B cell (primary cell): ENCODE data around the gene RNF157. TPM values are rescaled to one million over a fixed set of nuclear protein-coding genes. Genes with fewer than 3 reads are reported as not detected.

ENCODE experiments used
- ATAC-seq: fragments of 200-7000 bp; cut with Tn5 transposase; one replicate; pipeline ENCODE4 v1.10.0; 2021; ENCODE audit warnings: low read depth, mild to moderate bottlenecking, moderate number of reproducible peaks, moderate library complexity
- CTCF ChIA-PET: fragments of 350-600 bp; sonication (Branson Sonifier 250); formaldehyde crosslinking; loops from one replicate; lab custom pipeline; 2021; ENCODE audit warnings: antibody characterized with exemption, inconsistent platforms; lab: Charles Lee
- POLR2A ChIA-PET: fragments of 350-600 bp; sonication (Branson Sonifier 250); formaldehyde crosslinking; loops from one replicate; lab custom pipeline; 2021; ENCODE audit warnings: antibody characterized with exemption; lab: Charles Lee
- DNase-seq: peaks from one replicate; pipeline ENCODE4 v3.0.0; 2013
- H2AFZ ChIP-seq: 2 replicates; pipeline ENCODE4 v1.6.1; 2012; ENCODE audit warnings: mild to moderate bottlenecking, low read depth, low read length; ENCODE audit not compliant: insufficient read depth, poor library complexity, severe bottlenecking
- H3K27ac ChIP-seq, 2 donors: 1 replicate in 1 of 2; 2 replicates in 1 of 2; pipeline ENCODE4 v1.5.1; 2012 to 2013; ENCODE audit warnings: low read length in 2 of 2, mild to moderate bottlenecking in 2 of 2, moderate library complexity in 1 of 2
- H3K27me3 ChIP-seq, 4 experiments: fragments of 200-600 bp in 1 of 4; sonication (generic) in 1 of 4; replicated peaks in 1 of 4; 1 replicate in 2 of 4; 2 replicates in 2 of 4; pipeline versions ENCODE4 v1.6.1 to v1.7.0; 2013 to 2016; ENCODE audit warnings: low read length in 3 of 4, mild to moderate bottlenecking in 2 of 4, mixed read lengths in 1 of 4, moderate library complexity in 1 of 4; ENCODE audit not compliant: insufficient read depth in 4 of 4, control insufficient read depth in 3 of 4; ENCODE audit errors: control extremely low read depth in 1 of 4
- H3K36me3 ChIP-seq, 2 experiments: replicated peaks in 1 of 2; 1 replicate in 1 of 2; 2 replicates in 1 of 2; pipeline versions ENCODE4 v1.6.1 to v1.7.1; 2013; ENCODE audit warnings: low read length in 1 of 2; ENCODE audit not compliant: insufficient read depth in 2 of 2, control insufficient read depth in 1 of 2; ENCODE audit errors: control extremely low read depth in 1 of 2, extremely low read depth in 1 of 2
- H3K4me1 ChIP-seq, 2 donors: fragments of 200-600 bp in 1 of 2; sonication (generic) in 1 of 2; 1 replicate in 1 of 2; 2 replicates in 1 of 2; pipeline versions ENCODE4 v1.5.1 to v1.6.1; 2013 to 2017; ENCODE audit warnings: low read length in 2 of 2; ENCODE audit not compliant: control insufficient read depth in 2 of 2, insufficient read depth in 2 of 2
- H3K4me2 ChIP-seq: replicated peaks from 2 replicates; pipeline ENCODE3; 2012; ENCODE audit warnings: mild to moderate bottlenecking, low read depth, low read length; ENCODE audit not compliant: poor library complexity, severe bottlenecking
- H3K4me3 ChIP-seq, 5 experiments: fragments of 200-600 bp in 1 of 5; sonication (generic) in 1 of 5; 1 replicate in 3 of 5; 2 replicates in 2 of 5; pipeline versions ENCODE4 v1.5.1 to v1.7.0; 2011 to 2016; ENCODE audit warnings: low read length in 4 of 5, mild to moderate bottlenecking in 4 of 5, low read depth in 2 of 5, control low read depth in 1 of 5, moderate library complexity in 1 of 5; ENCODE audit not compliant: insufficient read depth in 1 of 5; ENCODE audit errors: control extremely low read depth in 1 of 5, extremely low read depth in 1 of 5
- H3K79me2 ChIP-seq: fragments of 200-600 bp; sonication (generic); one replicate; pipeline ENCODE4 v1.6.0; 2016; ENCODE audit warnings: low read length; ENCODE audit not compliant: control insufficient read depth, insufficient read depth
- H3K9ac ChIP-seq: fragments of 200-600 bp; sonication (generic); 2 replicates; pipeline ENCODE4 v1.6.1; 2017; ENCODE audit warnings: mild to moderate bottlenecking, low read length, moderate library complexity
- H3K9me3 ChIP-seq, 3 donors: one replicate each; pipeline versions ENCODE4 v1.6.1 to v1.7.1; 2013; ENCODE audit warnings: low read length in 2 of 3; ENCODE audit not compliant: control insufficient read depth in 2 of 3, insufficient read depth in 1 of 3; ENCODE audit errors: control extremely low read depth in 1 of 3
- H4K20me1 ChIP-seq: 2 replicates; pipeline ENCODE4 v1.6.0; 2012; ENCODE audit warnings: mild to moderate bottlenecking, low read length; ENCODE audit not compliant: insufficient read depth, control insufficient read depth, poor library complexity, severe bottlenecking
- H3K27ac Mint-ChIP-seq: one replicate; pipeline ENCODE4 v1.8.0; 2021; ENCODE audit warnings: mixed read lengths
- H3K27me3 Mint-ChIP-seq: one replicate; pipeline ENCODE4 v1.8.0; 2021; ENCODE audit warnings: mixed read lengths
- H3K4me1 Mint-ChIP-seq: one replicate; pipeline ENCODE4 v1.8.0; 2021; ENCODE audit warnings: mixed read lengths
- H3K4me3 Mint-ChIP-seq: one replicate; pipeline ENCODE4 v1.8.0; 2021; ENCODE audit warnings: mixed read lengths
- H3K9me3 Mint-ChIP-seq: one replicate; pipeline ENCODE4 v1.8.0; 2022; ENCODE audit warnings: mixed read lengths; ENCODE audit not compliant: insufficient read depth
- EZH2 ChIP-seq: IDR thresholded peaks from 2 replicates; pipeline ENCODE4 v1.6.1; 2012; ENCODE audit warnings: borderline replicate concordance, low read depth, mild to moderate bottlenecking, moderate library complexity, low read length; ENCODE audit not compliant: insufficient read depth, poor library complexity, severe bottlenecking
- WGBS: methylation state at CpG from one replicate; pipeline ENCODE4 v1.1.5; 2013; ENCODE audit warnings: missing lambda C conversion rate; ENCODE audit not compliant: insufficient coverage; 5-methylcytosine and 5-hydroxymethylcytosine counted together
- intact Hi-C: fragments of 100-400 bp; cut with micrococcal nuclease; formaldehyde crosslinking; loops from one replicate; pipeline ENCODE4 v1.10.0; 2022
- polyA plus RNA-seq: library from polyadenylated mRNA; depleted of rRNA; stranded (reverse); fragments of >200 nt; gene quantifications from 2 replicates; pipeline ENCODE4 v1.2.3, GENCODE V29; 2012
- total RNA-seq, 2 donors: library from RNA; stranded (reverse); fragments of 120-200 nt in 1 of 2; gene quantifications; 1 replicate in 1 of 2; 2 replicates in 1 of 2; pipeline versions ENCODE4 v1.2.3 to v1.2.4, GENCODE V29; 2013 to 2022
- TF ChIP-seq, protein P1 (sequence below): fragments of 200-600 bp; IDR thresholded peaks from one replicate; pipeline ENCODE4 v1.8.0; 2022; ENCODE audit warnings: antibody characterized with exemption, mild to moderate bottlenecking

The RNF157 gene
- total and polyA plus RNA-seq, 2 donors (not counting 1 experiment from before 2014, with no cell fraction given) = 0.54 to 1.2 TPM

DNA sequence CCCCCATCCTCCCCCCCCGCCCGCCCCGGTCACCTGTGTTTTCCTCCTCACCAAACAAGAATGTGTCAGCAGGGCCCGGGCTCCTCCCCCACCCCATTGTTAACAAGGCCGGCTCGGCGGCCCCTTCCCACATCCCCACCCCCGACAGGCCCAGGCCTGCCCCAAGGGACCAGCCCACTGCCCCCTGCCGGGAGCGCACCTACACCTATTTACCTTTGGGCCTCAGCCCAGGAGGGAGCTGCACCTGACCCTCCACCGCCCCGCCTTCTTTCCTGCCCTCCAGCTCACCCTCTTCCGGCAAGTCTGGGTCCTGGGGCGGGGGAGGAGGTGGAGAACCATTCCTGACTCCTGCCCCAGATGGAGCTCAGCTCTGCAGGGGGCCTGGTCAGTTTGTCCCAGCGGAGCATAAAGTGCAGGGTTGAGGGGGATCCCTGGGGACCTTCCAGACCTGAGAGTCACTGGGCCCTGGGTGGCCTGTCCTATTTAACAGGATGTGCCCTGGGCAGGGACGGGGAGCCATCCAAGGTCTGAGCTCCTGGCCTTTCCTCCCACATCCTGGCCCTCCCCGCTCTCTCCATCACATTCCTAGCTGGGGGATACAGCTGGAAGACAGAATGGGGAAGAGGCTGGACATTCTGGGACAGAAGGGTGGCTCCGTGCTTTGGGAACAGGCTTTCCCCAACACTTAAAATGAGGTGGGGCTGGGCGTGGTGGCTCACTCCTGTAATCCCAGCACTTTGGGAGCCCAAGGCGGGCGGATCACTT, 107.5 kb downstream of the RNF157 start:
- H3K9me3 Mint-ChIP-seq = no peaks in the 10 kb centered on the region
- no peaks in the 10 kb centered on the region for H3K36me3 ChIP-seq
- no peaks in the 10 kb centered on the region for H3K4me1 ChIP-seq
- no peak overlapping the region for H3K4me3 ChIP-seq
- H3K4me1 Mint-ChIP-seq = peaks cover 2% of the 10 kb centered on the region
- no peak for DNase-seq
- H3K27ac ChIP-seq = no peak overlapping the region
- 87% methylated on average over 16 of the region's 21 CpGs for WGBS
- POLR2A ChIA-PET = no interaction called here
- H4K20me1 ChIP-seq = no peaks in the 10 kb centered on the region
- no peak overlapping the region for H3K9ac ChIP-seq
- no peaks in the 10 kb centered on the region for H3K9me3 ChIP-seq
- no peak overlapping the region for H2AFZ ChIP-seq
- TF ChIP-seq, protein P1, sequence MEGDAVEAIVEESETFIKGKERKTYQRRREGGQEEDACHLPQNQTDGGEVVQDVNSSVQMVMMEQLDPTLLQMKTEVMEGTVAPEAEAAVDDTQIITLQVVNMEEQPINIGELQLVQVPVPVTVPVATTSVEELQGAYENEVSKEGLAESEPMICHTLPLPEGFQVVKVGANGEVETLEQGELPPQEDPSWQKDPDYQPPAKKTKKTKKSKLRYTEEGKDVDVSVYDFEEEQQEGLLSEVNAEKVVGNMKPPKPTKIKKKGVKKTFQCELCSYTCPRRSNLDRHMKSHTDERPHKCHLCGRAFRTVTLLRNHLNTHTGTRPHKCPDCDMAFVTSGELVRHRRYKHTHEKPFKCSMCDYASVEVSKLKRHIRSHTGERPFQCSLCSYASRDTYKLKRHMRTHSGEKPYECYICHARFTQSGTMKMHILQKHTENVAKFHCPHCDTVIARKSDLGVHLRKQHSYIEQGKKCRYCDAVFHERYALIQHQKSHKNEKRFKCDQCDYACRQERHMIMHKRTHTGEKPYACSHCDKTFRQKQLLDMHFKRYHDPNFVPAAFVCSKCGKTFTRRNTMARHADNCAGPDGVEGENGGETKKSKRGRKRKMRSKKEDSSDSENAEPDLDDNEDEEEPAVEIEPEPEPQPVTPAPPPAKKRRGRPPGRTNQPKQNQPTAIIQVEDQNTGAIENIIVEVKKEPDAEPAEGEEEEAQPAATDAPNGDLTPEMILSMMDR = no peak
- TF ChIP-seq EZH2 = no peak
- intact Hi-C loops = no loop called here
- no peaks in the 10 kb centered on the region for H3K79me2 ChIP-seq
- H3K27me3 ChIP-seq = peaks cover 0 to 15% (median 0%) of the 10 kb centered on the region in 4 experiments
- H3K4me3 Mint-ChIP-seq = no peak overlapping the region
- CTCF ChIA-PET = interaction anchor here (0.6 to 2.4 kb wide), 4 partner anchors 9 to 156 kb away, joined by 3 to 10 read pairs (median 4); partner anchors contain the start of gene FOXJ1
- ATAC-seq = no peak
- H3K4me2 ChIP-seq = no peak overlapping the region
- H3K27me3 Mint-ChIP-seq = peaks cover 19% of the 10 kb centered on the region
- no peak overlapping the region for H3K27ac Mint-ChIP-seq
